Measurements from ENCODE around the gene ACTG2. TPM values are rescaled to one million over a fixed set of nuclear protein-coding genes. Genes with fewer than 3 reads are reported as not detected.

Gene ACTG2
- polyA plus RNA-seq, 1 donor (not counting 4 experiments of a cell fraction or from before 2014, with no cell fraction given), result not detected

GRCh38 chr2:73908689-73909652 is 16.2 kb downstream of the ACTG2 start:
- no peak overlapping the region for H3K4me2 ChIP-seq (ENCODE audit: control insufficient read depth, extremely low read depth, insufficient read depth, low read depth, low read length)
- no peak overlapping the region for H3K27ac ChIP-seq (ENCODE audit: control insufficient read depth, insufficient read depth, low read length)
- dilution Hi-C loops (cut with MboI; ENCODE audit: extremely low pct_ligation_motif_present, low sequenced_read_pairs), result no loop called here
- FAIRE-seq, result no peak
- no peaks in the 10 kb centered on the region for H3K9me1 ChIP-seq (ENCODE audit: control insufficient read depth, extremely low read depth, insufficient read depth, low read length)
- no peak overlapping the region for H3K9ac ChIP-seq (ENCODE audit: control insufficient read depth, extremely low read depth, insufficient read depth, low read length)
- H2AFZ ChIP-seq (ENCODE audit: control insufficient read depth, low read length), result no peak overlapping the region
- no peaks in the 10 kb centered on the region for H3K36me3 ChIP-seq (ENCODE audit: control insufficient read depth in 2 of 2, extremely low read depth in 1 of 2, insufficient read depth in 2 of 2, low read length in 2 of 2)
- no peak for TF ChIP-seq EZH2 (IDR thresholded peaks at IDR 0.05; ENCODE audit: low read length)
- TF ChIP-seq CTCF (optimal IDR thresholded peaks at IDR 0.05 in 1 of 3, IDR thresholded peaks at IDR 0.05 in 1 of 3, conservative IDR thresholded peaks at IDR 0.05 in 1 of 3; ENCODE audit: extremely low read depth in 1 of 3, insufficient read depth in 2 of 3, low read length in 3 of 3), result no peak
- no peaks in the 10 kb centered on the region for H3K27me3 ChIP-seq (ENCODE audit: control insufficient read depth, extremely low read depth, insufficient read depth, low read length)
- no peak for DNase-seq (ENCODE audit: low read depth, low spot score)
- H3K9me3 ChIP-seq (ENCODE audit: control insufficient read depth, low read depth, low read length), result no peaks in the 10 kb centered on the region
- no peaks in the 10 kb centered on the region for H4K20me1 ChIP-seq (ENCODE audit: control insufficient read depth, extremely low read depth, insufficient read depth, low read length)
- no peak overlapping the region for H3K4me3 ChIP-seq (ENCODE audit: control insufficient read depth in 2 of 3, extremely low read depth in 1 of 3, insufficient read depth in 2 of 3, low read depth in 1 of 3, low read length in 3 of 3)
- H3K4me1 ChIP-seq (ENCODE audit: control insufficient read depth, extremely low read depth, insufficient read depth, low read length), result no peaks in the 10 kb centered on the region
- H3K79me2 ChIP-seq (ENCODE audit: control insufficient read depth, insufficient read depth, low read length), result no peaks in the 10 kb centered on the region

DNA sequence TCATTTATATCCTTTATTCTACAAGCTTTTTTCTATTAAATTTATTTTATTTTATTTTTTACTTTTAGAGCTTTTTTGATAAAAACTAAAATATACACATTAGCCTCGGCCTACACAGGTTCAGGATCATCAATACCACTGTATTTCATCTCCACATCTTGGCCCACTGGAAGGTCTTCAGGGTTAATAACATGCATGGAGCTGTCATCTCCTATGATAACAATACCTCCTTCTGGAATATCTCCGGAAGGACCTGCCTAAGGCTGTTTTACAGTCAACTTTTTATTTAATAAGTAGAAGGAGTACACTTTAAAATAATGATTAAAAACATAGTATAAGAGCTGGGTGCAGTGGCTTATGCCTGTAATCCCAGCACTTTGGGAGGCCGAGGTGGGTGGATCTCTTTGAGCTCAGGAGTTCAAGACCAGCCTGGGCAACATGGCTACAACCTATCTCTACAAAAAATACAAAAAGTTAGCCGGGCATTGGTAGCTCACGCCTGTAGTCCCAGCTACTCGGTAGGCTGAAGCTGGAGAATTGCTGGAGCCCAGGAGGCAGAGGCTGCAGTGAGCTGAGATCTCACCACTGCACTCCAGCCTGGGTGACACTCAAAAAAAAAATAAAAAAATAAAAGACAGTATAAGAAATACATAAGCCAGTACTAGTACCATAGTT is 18.2 kb downstream of the ACTG2 start:
- H3K9ac ChIP-seq (ENCODE audit: control insufficient read depth, extremely low read depth, insufficient read depth, low read length), result no peak overlapping the region
- H3K4me3 ChIP-seq (ENCODE audit: control insufficient read depth in 2 of 3, extremely low read depth in 1 of 3, insufficient read depth in 2 of 3, low read depth in 1 of 3, low read length in 3 of 3), result no peak overlapping the region
- no peaks in the 10 kb centered on the region for H3K36me3 ChIP-seq (ENCODE audit: control insufficient read depth in 2 of 2, extremely low read depth in 1 of 2, insufficient read depth in 2 of 2, low read length in 2 of 2)
- no peaks in the 10 kb centered on the region for H3K9me3 ChIP-seq (ENCODE audit: control insufficient read depth, low read depth, low read length)
- H3K79me2 ChIP-seq (ENCODE audit: control insufficient read depth, insufficient read depth, low read length), result no peaks in the 10 kb centered on the region
- no peaks in the 10 kb centered on the region for H3K4me1 ChIP-seq (ENCODE audit: control insufficient read depth, extremely low read depth, insufficient read depth, low read length)
- dilution Hi-C loops (cut with MboI; ENCODE audit: extremely low pct_ligation_motif_present, low sequenced_read_pairs), result no loop called here
- no peaks in the 10 kb centered on the region for H3K27me3 ChIP-seq (ENCODE audit: control insufficient read depth, extremely low read depth, insufficient read depth, low read length)
- H3K9me1 ChIP-seq (ENCODE audit: control insufficient read depth, extremely low read depth, insufficient read depth, low read length), result no peaks in the 10 kb centered on the region
- H4K20me1 ChIP-seq (ENCODE audit: control insufficient read depth, extremely low read depth, insufficient read depth, low read length), result no peaks in the 10 kb centered on the region
- TF ChIP-seq EZH2 (IDR thresholded peaks at IDR 0.05; ENCODE audit: low read length) (no peak), CTCF (optimal IDR thresholded peaks at IDR 0.05 in 1 of 3, IDR thresholded peaks at IDR 0.05 in 1 of 3, conservative IDR thresholded peaks at IDR 0.05 in 1 of 3; ENCODE audit: extremely low read depth in 1 of 3, insufficient read depth in 2 of 3, low read length in 3 of 3) (no peak)
- DNase-seq (ENCODE audit: low read depth, low spot score) (no peak), FAIRE-seq (no peak)
- no peak overlapping the region for H3K27ac ChIP-seq (ENCODE audit: control insufficient read depth, insufficient read depth, low read length)
- no peak overlapping the region for H2AFZ ChIP-seq (ENCODE audit: control insufficient read depth, low read length)
- H3K4me2 ChIP-seq (ENCODE audit: control insufficient read depth, extremely low read depth, insufficient read depth, low read depth, low read length), result no peak overlapping the region

All from keratinocyte (primary cell).